ENCODE measurements around the gene RPP40.
"Not testable (repeated sequence)": the region's sequence is repeated elsewhere in the genome, so short reads cannot be mapped to it uniquely, and the experiment has no call there.

Gene RPP40

DNA sequence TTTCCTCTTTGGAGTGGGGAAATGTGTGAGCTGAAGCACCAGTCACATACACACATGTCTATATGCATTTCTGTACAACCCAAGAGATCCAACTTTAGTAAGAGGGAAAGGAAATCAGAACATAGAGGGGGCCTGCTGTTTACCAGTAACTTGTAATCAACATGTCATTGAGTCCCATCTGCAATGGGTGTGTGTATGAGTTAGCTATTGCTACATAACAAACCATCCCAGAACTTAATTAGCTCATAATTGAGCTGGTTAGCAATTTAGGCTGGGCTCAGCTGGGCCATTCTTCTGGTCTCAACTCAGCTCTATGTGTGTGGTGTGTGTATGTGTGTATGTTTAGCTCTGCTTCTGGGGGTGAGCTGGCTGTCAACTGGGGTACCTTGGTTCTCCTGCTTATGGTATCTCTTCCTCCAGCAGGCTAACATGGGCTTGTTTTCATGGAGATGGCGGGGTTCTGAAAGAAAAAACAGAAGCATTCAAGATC is 10.3 kb upstream of the RPP40 start:
- no peak for DNase-seq (ENCODE audit: low spot score)

- no peak for DNase-seq (ENCODE audit: low spot score)
Measured at GRCh38 chr6:5012519-5012918, 8.7 kb upstream of the RPP40 start.

- no peak for DNase-seq (ENCODE audit: low spot score)
Measured at GRCh38 chr6:5011346-5011745, 7.5 kb upstream of the RPP40 start.

GRCh38 chr6:5007531-5007930 is 3.7 kb upstream of the RPP40 start:
- DNase-seq (ENCODE audit: low spot score), result no peak

- no peak for DNase-seq (ENCODE audit: low spot score)
Measured at GRCh38 chr6:5006222-5006621, 2.4 kb upstream of the RPP40 start.

- DNase-seq (ENCODE audit: low spot score), result not testable (repeated sequence)
Measured at GRCh38 chr6:5005038-5005433, 1.2 kb upstream of the RPP40 start.

DNA sequence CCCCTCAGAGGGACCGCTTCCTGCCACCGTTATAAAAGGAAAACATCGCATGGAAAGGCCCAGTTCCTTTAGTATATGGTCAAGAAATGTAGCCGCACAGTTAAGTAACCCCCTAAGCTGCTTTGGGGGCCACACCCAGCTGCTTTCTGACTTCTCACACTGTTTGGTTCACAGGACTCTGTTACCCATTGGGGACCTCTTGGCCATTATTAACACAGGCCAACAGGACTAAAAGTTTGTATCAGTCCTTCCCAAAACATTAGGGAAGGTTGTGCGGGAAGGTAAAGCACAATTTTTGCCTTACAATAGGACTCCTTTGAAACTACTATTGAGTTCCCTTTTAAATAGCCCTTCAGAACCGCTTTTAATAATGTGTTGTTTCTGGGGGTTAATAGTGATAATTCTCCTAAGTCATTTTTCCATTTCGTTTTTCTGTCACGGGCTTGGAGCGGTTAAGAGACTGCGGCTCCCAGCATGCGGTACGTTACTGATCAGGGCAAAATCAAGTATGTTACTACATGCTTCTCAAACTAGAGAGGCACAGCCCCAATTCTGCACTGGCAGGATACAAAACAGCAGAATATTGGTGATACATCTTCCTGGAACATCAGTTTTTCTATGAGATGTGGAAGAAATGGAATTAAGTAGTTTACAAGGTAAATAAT is 668 bp upstream of the RPP40 start:
- no peak for DNase-seq (ENCODE audit: low spot score)

- DNase-seq (ENCODE audit: low spot score), result no peak
Measured at GRCh38 chr6:4999586-4999985, 4.3 kb downstream of the RPP40 start.

- no peak for DNase-seq (ENCODE audit: low spot score)
Measured at GRCh38 chr6:4997862-4998261, 6.0 kb downstream of the RPP40 start.

- no peak for DNase-seq (ENCODE audit: low spot score)
Measured at GRCh38 chr6:4994741-4995140, 9.1 kb downstream of the RPP40 start.

GRCh38 chr6:4987432-4987831 is 16.4 kb downstream of the RPP40 start:
- DNase-seq (ENCODE audit: low spot score), result no peak

- no peak for DNase-seq (ENCODE audit: low spot score)
Measured at GRCh38 chr6:4986999-4987398, 16.8 kb downstream of the RPP40 start.

GRCh38 chr6:4983322-4983721 is 20.5 kb downstream of the RPP40 start:
- DNase-seq (ENCODE audit: low spot score), result no peak

DNA sequence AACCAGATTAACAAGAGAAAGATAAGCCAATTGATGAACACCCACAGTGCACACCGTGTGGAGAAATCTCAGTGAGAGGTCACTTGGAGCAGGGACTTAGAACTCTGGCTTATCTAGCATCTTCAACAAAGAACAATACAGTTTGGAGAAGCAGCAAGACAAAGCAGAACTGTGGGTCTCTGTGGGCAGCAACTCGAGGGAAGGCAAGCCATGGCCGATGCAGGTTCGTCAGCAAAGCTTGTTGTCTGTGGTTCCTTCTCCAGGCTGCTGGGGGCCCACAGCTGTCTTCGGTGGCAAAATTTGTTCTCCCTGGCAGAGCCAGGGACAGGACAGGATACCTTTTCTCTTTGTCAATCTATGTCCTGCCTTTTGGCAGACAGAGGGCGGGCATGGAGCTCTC is 22.1 kb downstream of the RPP40 start:
- DNase-seq (ENCODE audit: low spot score), result no peak

GRCh38 chr6:4979426-4979825 is 24.4 kb downstream of the RPP40 start:
- DNase-seq (ENCODE audit: low spot score), result no peak

- no peak for DNase-seq (ENCODE audit: low spot score)
Measured at GRCh38 chr6:4977468-4977867, 26.4 kb downstream of the RPP40 start.

- DNase-seq (ENCODE audit: low spot score), result no peak
Measured at GRCh38 chr6:4975506-4975905, 28.3 kb downstream of the RPP40 start.

GRCh38 chr6:4974962-4975361 is 28.9 kb downstream of the RPP40 start:
- no peak for DNase-seq (ENCODE audit: low spot score)

DNA sequence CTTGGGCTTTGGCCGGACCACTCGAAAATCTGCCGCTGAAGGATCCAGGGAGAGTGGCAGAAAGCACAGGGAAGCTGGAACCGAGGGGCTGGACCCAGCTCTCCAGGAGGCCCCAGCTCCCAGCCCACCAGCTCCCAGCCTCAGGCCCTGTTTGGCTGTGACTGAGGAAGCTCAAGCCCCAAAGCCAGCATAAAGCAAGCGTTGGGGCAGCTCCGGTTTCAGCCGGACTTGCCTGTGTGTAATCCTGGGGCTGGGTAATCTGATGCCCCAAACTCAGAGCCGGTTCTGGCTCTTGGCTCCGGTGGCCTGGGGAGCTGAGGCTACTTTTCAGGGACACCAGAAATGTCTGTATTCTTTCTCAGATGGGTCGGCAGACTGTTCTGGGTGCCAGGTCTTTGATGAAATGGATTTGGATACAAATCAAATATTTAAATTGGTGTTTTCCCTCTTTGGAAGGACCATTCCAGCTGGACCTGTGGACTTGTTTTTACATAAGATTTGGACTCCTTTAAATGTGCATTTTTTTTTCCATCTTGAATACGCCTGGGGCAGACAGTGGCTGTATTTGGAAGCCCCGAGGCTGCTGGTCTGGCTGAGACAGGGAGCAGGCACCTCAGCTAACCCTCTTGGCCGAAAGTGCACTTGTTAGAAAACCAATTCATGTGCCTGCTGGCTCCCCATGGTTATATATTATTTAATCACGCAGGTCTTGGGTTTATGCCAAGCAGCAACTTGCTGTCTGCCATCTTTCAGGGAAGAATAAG is 29.7 kb downstream of the RPP40 start:
- no peak for DNase-seq (ENCODE audit: low spot score)

- DNase-seq (ENCODE audit: low spot score), result no peak
Measured at GRCh38 chr6:4973415-4973814, 30.4 kb downstream of the RPP40 start.

DNA sequence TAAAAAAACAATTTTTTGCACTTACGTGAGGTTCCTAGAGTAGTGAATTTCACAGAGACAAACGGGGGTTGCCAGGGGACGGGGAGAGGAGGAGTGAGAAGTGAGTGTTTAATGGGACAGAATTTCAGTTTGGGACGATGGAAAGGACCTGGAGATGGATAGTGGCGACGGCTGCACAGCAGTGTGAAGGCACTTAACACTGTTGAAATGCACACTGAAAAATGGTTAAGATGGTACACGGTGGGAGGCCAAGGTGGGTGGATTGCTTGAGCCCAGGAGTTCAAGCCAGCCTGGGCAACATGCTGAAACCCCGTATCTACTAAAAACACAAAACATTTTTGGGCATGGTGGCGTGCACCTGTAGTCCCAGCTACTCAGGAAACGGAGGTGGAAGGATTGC is 31.4 kb downstream of the RPP40 start:
- no peak for DNase-seq (ENCODE audit: low spot score)

- DNase-seq (ENCODE audit: low spot score), result no peak
Measured at GRCh38 chr6:4971851-4972250, 32.0 kb downstream of the RPP40 start.

GRCh38 chr6:4970739-4971395 is 33.0 kb downstream of the RPP40 start:
- DNase-seq (ENCODE audit: low spot score), result no peak

Measured in kidney capillary endothelial cell (primary cell).